SK-N-SH (cell line): ENCODE data around the gene DAB2.

Experiments
- EP300 ChIP-seq, 2 experiments: IDR thresholded peaks; 2 replicates each; pipeline versions ENCODE4 v1.4.0 to v1.6.1; 2012; ENCODE audit warnings: borderline replicate concordance in 1 of 2, low read depth in 1 of 2, low read length in 1 of 2
- FOSL2 ChIP-seq: IDR thresholded peaks from 2 replicates; pipeline ENCODE4 v1.4.0; 2012; ENCODE audit warnings: low read depth, mild to moderate bottlenecking, moderate library complexity, borderline replicate concordance
- JUND ChIP-seq: IDR thresholded peaks from 2 replicates; pipeline ENCODE4 v1.4.0; 2012
- NFIC ChIP-seq: IDR thresholded peaks from 2 replicates; pipeline ENCODE4 v1.4.0; 2012; ENCODE audit warnings: borderline replicate concordance
- POLR2AphosphoS5 ChIP-seq: IDR thresholded peaks from 2 replicates; pipeline ENCODE4 v1.6.1; 2012; ENCODE audit warnings: low read depth, low read length
- RCOR1 ChIP-seq: fragments of 150-350 bp; IDR thresholded peaks from 2 replicates; pipeline ENCODE4 v1.6.1; 2017; ENCODE audit warnings: antibody characterized with exemption, low read length
- TAF1 ChIP-seq: IDR thresholded peaks from 2 replicates; pipeline ENCODE4 v1.6.1; 2012; ENCODE audit warnings: low read depth, mild to moderate bottlenecking, low read length, moderate library complexity, borderline replicate concordance
- TEAD4 ChIP-seq: IDR thresholded peaks from 2 replicates; pipeline ENCODE4 v1.4.0; 2012; ENCODE audit warnings: mild to moderate bottlenecking, borderline replicate concordance; ENCODE audit not compliant: insufficient read depth
- USF2 ChIP-seq: fragments of 150-350 bp; IDR thresholded peaks from 2 replicates; pipeline ENCODE4 v1.6.1; 2017; ENCODE audit warnings: antibody characterized with exemption, low read length, low read depth, borderline replicate concordance
- YY1 ChIP-seq: IDR thresholded peaks from 2 replicates; pipeline ENCODE4 v1.4.0; 2012; ENCODE audit warnings: low read depth, mild to moderate bottlenecking
- TF ChIP-seq, protein P1 (sequence below): fragments of 200-600 bp; sonication (generic); IDR thresholded peaks from 2 replicates; pipeline ENCODE4 v1.6.1; 2017; ENCODE audit warnings: antibody characterized with exemption, mild to moderate bottlenecking, moderate library complexity

GRCh38 chr5:39422728-39423285, 2.0 kb downstream of the DAB2 start:
- TF ChIP-seq, protein P1, sequence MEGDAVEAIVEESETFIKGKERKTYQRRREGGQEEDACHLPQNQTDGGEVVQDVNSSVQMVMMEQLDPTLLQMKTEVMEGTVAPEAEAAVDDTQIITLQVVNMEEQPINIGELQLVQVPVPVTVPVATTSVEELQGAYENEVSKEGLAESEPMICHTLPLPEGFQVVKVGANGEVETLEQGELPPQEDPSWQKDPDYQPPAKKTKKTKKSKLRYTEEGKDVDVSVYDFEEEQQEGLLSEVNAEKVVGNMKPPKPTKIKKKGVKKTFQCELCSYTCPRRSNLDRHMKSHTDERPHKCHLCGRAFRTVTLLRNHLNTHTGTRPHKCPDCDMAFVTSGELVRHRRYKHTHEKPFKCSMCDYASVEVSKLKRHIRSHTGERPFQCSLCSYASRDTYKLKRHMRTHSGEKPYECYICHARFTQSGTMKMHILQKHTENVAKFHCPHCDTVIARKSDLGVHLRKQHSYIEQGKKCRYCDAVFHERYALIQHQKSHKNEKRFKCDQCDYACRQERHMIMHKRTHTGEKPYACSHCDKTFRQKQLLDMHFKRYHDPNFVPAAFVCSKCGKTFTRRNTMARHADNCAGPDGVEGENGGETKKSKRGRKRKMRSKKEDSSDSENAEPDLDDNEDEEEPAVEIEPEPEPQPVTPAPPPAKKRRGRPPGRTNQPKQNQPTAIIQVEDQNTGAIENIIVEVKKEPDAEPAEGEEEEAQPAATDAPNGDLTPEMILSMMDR: no peak
- TF ChIP-seq TAF1: no peak
- no peak for TF ChIP-seq YY1
- TF ChIP-seq RCOR1: no peak
- no peak for TF ChIP-seq JUND
- TF ChIP-seq TEAD4: no peak
- no peak for TF ChIP-seq POLR2AphosphoS5
- no peak for TF ChIP-seq FOSL2
- TF ChIP-seq EP300 (IDR thresholded peaks at IDR 0.05; ENCODE audit: borderline replicate concordance in 1 of 2, low read depth in 1 of 2, low read length in 1 of 2): no peak
- TF ChIP-seq USF2: no peak
- no peak for TF ChIP-seq NFIC
